HG03571 (cell line): ENCODE results near the gene PIP5K1B.

Experiments
- ATAC-seq: cut with Tn5 transposase; IDR thresholded peaks from one replicate; pipeline ENCODE4 v1.9.1; 2021; ENCODE audit not compliant: unreplicated experiment

PIP5K1B gene

GRCh38 chr9:68947842-68948569 lies 243.0 kb downstream of the PIP5K1B start:
- no peak for ATAC-seq

GRCh38 chr9:68949271-68950000 lies 244.4 kb downstream of the PIP5K1B start:
- ATAC-seq, result no peak

GRCh38 chr9:68950188-68950587 lies 245.1 kb downstream of the PIP5K1B start:
- no peak for ATAC-seq

DNA sequence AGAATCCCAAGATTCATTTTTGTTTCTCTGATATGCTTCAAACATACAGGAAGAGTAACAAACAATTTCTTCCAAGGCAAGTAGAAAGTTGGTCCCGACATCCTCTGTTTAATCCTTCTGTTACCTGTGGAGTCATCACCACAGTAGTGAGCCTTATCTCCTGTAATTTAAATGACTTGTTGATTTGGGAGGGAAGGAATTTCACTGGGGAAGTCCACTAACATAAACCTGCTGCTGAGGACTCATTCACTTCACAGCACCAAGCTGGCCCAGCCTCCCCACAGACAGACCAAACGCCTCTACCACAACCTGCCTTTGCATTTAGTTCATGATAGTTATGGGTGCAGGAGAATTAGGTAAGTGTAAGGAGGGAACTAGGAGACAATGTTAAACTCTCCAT lies 245.6 kb downstream of the PIP5K1B start:
- ATAC-seq, result no peak

DNA sequence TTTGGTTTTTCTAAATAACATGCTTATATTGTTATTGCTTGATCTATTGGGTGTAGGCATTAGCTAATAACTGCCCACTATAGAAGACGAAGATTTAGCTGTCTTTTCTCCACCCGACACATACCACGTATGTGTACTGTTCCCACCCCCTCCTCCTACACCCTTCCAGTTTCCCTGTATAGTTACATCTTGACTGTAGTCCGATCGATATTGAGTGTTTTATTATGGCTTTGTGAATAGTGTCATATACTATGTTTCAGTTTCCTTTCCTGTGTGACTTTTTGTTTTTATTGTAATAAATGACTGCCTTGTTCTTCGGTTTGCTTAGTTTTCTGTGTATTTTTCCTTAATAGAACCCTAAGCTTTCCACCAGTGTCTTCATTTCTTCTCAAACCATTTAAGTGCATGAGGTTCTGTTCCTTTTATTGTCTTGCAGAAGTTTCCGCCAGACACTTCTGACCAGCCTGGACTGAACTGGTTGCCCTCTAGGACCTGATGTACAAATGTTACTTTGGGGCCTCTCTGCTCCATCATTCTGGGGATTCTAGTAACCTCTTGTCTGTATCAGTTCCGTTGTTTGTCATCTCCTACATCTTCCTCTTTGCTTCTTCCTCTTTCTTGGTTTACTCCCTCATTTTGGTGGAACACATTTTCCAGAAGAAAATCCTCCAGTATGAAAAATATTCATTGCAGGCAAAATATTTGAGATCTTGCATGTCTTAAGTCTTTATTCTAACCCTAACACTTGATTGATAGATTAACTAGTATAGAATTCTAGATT lies 247.0 kb downstream of the PIP5K1B start:
- peak; percentile 54 for ATAC-seq

DNA sequence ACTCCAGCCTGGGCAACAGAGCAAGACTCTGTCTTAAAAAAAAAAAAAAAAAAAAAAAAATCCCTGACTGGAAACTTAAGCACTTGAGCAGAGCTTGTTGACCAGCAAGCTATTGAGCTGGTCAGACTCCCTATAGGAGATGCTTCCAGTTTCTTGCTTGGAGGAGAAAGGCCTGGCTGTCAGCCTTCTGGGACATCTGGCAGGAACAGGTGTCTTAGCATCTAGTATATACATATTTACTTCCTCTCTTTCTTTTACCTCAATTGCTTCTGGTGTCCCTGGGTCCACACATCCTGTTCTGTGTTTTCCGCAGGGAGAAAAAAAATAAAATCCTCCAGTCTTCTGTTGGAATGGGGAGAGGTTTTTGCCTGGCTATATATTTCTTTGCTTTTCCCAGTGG lies 248.7 kb downstream of the PIP5K1B start:
- no peak for ATAC-seq

DNA sequence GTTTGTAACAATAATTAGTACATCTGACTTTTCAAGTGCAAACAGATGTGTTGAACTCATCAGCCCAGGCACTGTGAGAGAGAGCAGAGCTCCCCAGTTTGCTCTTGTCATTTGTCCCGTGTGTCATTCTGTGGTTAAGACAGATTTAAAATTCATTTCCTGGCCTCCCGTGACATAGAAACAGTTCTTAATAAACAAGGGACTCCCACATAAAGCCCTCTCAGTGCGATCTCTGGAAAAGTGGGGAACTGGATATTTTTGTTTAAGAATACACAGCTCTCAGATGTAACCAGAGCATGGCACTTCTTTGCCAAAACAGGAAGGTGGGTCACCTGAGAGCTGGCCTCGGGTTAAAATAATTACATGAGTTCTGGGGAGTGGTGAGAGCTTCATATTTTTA lies 250.3 kb downstream of the PIP5K1B start:
- no peak for ATAC-seq

GRCh38 chr9:68957479-68957878 lies 252.4 kb downstream of the PIP5K1B start:
- no peak for ATAC-seq

- ATAC-seq, result peak; percentile 55
Measured at GRCh38 chr9:68961587-68961986, 256.5 kb downstream of the PIP5K1B start.

DNA sequence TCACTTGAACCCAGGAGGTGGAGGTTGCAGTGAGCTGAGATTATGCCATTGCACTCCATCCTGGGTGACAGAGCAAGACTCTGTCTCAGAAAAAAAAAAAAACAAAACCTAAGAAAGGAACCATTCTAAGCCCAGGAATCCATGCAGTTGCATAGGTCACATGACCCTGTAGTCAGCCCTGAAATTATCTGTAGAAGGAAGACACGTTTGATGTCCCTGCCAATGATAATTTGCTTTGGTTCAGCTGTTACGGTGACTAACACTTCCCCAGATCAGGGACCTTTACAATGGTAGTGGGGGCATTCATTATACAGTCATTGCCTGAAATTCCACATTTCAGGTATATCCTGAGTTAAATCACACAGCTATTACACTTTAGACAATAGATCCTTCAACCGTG lies 258.4 kb downstream of the PIP5K1B start:
- ATAC-seq, result no peak

GRCh38 chr9:68964102-68964541 lies 259.1 kb downstream of the PIP5K1B start:
- no peak for ATAC-seq

GRCh38 chr9:68964765-68965164 lies 259.7 kb downstream of the PIP5K1B start:
- no peak for ATAC-seq

DNA sequence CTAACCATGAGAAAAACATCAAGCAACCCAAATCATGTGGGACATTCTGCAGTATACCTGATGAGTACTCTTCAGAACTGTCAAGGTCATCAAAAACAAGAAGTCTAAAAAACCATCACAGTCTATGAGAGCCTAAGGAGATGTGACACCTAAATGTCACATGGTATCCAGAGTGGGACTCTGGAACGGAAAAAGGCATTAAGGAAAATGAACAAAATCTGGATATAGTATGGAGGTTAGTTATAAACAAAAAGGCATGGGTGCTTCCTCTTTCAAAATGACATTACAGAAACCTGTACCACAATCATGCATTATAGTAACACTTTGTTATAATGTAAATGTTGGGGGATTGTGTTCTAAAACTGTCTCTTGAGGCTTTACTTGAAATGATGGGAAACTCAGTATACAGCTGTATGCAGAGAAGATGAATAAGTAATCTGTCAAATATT lies 261.5 kb downstream of the PIP5K1B start:
- peak; percentile 82 for ATAC-seq

DNA sequence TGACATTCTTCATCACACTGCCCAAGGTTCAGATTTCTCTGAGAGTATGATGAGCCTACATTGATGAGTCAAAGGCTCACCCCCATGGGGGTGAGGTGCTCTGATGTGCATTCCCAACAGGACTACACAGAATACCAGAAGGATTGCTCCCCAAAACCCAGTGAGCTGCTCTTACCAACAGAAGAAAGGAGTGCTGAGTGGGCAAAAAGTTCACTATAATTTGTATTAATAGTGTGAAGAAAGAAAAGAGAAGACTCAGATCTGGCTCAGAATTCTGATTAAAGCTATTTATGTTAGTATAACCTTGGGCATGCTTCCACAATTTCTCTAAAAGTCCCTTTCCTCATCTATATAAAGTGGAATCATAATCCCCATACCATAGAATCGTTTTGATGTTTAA lies 262.8 kb downstream of the PIP5K1B start:
- no peak for ATAC-seq

DNA sequence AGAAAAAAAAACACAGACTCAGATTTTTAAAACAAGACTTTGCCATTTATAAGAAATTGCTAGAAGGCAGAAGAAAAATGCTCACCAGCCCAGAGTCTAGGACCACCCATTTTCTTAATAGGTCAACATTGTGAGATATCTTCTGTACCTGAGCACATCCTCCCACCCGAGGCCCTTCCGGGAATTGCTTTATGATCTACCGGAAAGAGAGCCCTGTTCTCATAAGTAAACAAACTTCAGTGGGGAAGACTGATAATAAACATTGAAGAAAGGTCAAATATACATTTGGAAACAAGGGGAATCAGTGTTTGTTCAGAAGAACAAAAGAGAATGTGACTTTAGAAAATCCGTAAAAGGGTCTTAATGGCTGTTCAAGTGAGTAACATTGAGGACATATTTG lies 264.5 kb downstream of the PIP5K1B start:
- ATAC-seq, result no peak

DNA sequence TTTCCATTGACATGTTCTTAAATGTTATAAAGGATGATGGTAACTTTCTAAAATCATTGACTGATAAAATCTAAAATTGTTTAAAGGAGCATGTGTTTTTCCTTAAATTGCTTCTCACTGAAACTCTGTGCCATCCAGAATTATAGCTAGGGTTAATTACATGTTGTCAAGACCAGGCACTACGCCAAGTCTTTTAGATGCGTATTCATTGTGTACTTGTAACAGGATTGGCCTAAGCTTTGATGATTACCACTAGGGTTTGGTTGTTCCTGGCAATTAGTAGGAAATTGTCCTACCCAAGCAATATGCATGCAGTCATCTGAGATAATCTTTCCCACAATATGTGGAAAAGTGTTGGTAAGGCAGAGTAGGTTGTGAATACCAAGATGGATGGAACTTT lies 265.1 kb downstream of the PIP5K1B start:
- no peak for ATAC-seq

- no peak for ATAC-seq
Measured at GRCh38 chr9:68973619-68974018, 268.6 kb downstream of the PIP5K1B start.

DNA sequence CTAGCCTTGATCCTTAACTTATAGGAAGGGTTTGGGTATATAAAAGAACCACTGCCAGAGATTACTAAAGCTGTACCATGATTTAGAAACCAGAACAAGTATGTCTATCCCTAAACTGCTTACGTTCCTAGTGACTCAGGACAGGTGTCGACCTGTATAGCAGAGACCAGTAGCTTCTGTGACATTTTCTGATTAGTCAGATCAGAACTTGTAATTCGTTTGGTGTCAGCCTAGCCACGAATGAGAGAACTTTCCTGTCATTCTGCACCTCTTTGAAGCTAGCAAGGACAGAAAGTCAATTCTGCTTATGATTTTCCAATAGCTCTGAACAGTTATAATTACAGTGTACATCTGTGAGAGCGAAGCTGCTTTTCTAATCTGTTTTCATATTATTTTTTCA lies 269.4 kb downstream of the PIP5K1B start:
- ATAC-seq, result peak; percentile 78

DNA sequence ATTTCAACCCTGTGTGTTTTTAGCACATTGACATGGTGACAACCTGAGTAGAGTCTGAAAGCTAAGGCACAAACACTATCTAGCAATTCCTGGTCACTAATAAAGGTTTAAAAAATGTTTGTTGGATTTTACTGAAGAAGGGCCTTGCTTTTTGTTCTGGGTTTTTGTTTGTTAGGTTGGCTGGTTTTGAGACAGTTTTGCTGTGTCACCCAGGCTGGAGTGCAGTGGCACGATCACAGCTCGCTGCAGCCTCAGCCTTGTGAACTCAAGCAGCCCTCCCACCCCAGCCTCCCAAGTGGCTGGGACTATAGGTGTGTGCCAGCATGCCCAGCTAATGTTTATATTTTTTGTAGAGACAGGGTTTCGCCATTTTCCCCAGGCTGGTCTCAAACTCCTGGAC lies 269.9 kb downstream of the PIP5K1B start:
- ATAC-seq, result no peak

- no peak for ATAC-seq
Measured at GRCh38 chr9:68975365-68976043, 270.5 kb downstream of the PIP5K1B start.

- no peak for ATAC-seq
Measured at GRCh38 chr9:68978066-68978465, 273.0 kb downstream of the PIP5K1B start.
